ENCODE measurements around the gene PCDHGA6. TPM values are rescaled to one million over a fixed set of nuclear protein-coding genes. Genes with fewer than 3 reads are reported as not detected.
"Not testable (repeated sequence)": the region's sequence is repeated elsewhere in the genome, so short reads cannot be mapped to it uniquely, and the experiment has no call there.

PCDHGA6 gene
- total RNA-seq, 1 experiment from 2014 or later, result 0.07 TPM

- DNase-seq (ENCODE audit: low read depth, low spot score); H2AFZ ChIP-seq (ENCODE audit: low read depth, low read length, poor library complexity, severe bottlenecking); H4K20me1 ChIP-seq (ENCODE audit: insufficient read depth); H3K9ac ChIP-seq (ENCODE audit: low read length); H3K4me2 ChIP-seq (ENCODE audit: low read length); BruUV-seq (replicated peaks); H3K36me3 ChIP-seq (ENCODE audit: control insufficient read depth in 1 of 2, insufficient read depth in 2 of 2, low read length in 2 of 2); POLR2A ChIA-PET; H3K27ac ChIP-seq (ENCODE audit: low read depth, low read length); H3K9me3 ChIP-seq (ENCODE audit: control insufficient read depth in 1 of 2, insufficient read depth in 1 of 2, low read depth in 1 of 2, low read length in 2 of 2); H3K4me1 ChIP-seq (ENCODE audit: control insufficient read depth in 1 of 2, insufficient read depth in 2 of 2, low read length in 2 of 2); H3K27me3 ChIP-seq (ENCODE audit: insufficient read depth, low read length); ATAC-seq; RAD21 ChIA-PET (ENCODE audit: low non-redundant PET in 1 of 2, low total read pairs in 2 of 2, uncharacterized antibody in 2 of 2, unreplicated experiment in 2 of 2); H3K9me2 ChIP-seq (ENCODE audit: insufficient read depth); H3K79me2 ChIP-seq (ENCODE audit: insufficient read depth, low read length); intact Hi-C loops (cut with micrococcal nuclease); H3K4me3 ChIP-seq (replicated peaks in 1 of 2; ENCODE audit: low read depth in 1 of 2, low read length in 2 of 2): not testable (repeated sequence)
- CTCF ChIA-PET, result interaction anchor here (1.3 kb wide), 1 partner anchor 15 kb away, joined by 4 read pairs; the partner anchor contains the start of gene PCDHGA10
Measured at GRCh38 chr5:141397756-141398551, 24.3 kb downstream of the PCDHGA6 start, which contains the start of gene PCDHGB5. Gene PCDHGB5, plus strand, starts transcription at chr5:141397947. Its CDS starts 181 bp downstream, at chr5:141398128.

- Histone ChIP-seq H3K27me3 (ENCODE audit: insufficient read depth, low read length) (no peaks in the 10 kb centered on the region), H2AFZ (ENCODE audit: low read depth, low read length, poor library complexity, severe bottlenecking) (no peak overlapping the region), H4K20me1 (ENCODE audit: insufficient read depth) (no peaks in the 10 kb centered on the region), H3K9me2 (ENCODE audit: insufficient read depth) (no peaks in the 10 kb centered on the region), H3K27ac (ENCODE audit: low read depth, low read length) (no peak overlapping the region), H3K4me2 (ENCODE audit: low read length) (no peak overlapping the region), H3K4me3 (replicated peaks in 1 of 2; ENCODE audit: low read depth in 1 of 2, low read length in 2 of 2) (no peak overlapping the region), H3K4me1 (ENCODE audit: control insufficient read depth in 1 of 2, insufficient read depth in 2 of 2, low read length in 2 of 2) (no peaks in the 10 kb centered on the region), H3K79me2 (ENCODE audit: insufficient read depth, low read length) (no peaks in the 10 kb centered on the region), H3K9ac (ENCODE audit: low read length) (no peak overlapping the region), H3K36me3 (ENCODE audit: control insufficient read depth in 1 of 2, insufficient read depth in 2 of 2, low read length in 2 of 2) (no peaks in the 10 kb centered on the region), H3K9me3 (ENCODE audit: control insufficient read depth in 1 of 2, insufficient read depth in 1 of 2, low read depth in 1 of 2, low read length in 2 of 2) (no peaks in the 10 kb centered on the region; a peak in 1 of 4 replicates)
- intact Hi-C loops (cut with micrococcal nuclease), result no loop called here
- RAD21 ChIA-PET (ENCODE audit: low non-redundant PET in 1 of 2, low total read pairs in 2 of 2, uncharacterized antibody in 2 of 2, unreplicated experiment in 2 of 2), result no interaction called here
- POLR2A ChIA-PET, result no interaction called here
- DNase-seq (ENCODE audit: low read depth, low spot score) (no peak), ATAC-seq (no peak)
- CTCF ChIA-PET, result no interaction called here
- no TSS peak for BruUV-seq (replicated peaks)
- no peak for TF ChIP-seq CEBPB (IDR thresholded peaks at IDR 0.05; ENCODE audit: low read depth)
- no peak for TF ChIP-seq ZFX (IDR thresholded peaks at IDR 0.05)
- TF ChIP-seq ZNF274 (IDR thresholded peaks at IDR 0.05; ENCODE audit: low read depth, low read length), result no peak
- no peak for TF ChIP-seq EZH2phosphoT487 (IDR thresholded peaks at IDR 0.05; ENCODE audit: borderline replicate concordance)
- TF ChIP-seq CTCF (IDR thresholded peaks at IDR 0.05 in 2 of 3, conservative IDR thresholded peaks at IDR 0.05 in 1 of 3; ENCODE audit: borderline replicate concordance in 1 of 3, insufficient read depth in 1 of 3, low read depth in 2 of 3, low read length in 2 of 3), result no peak
- TF ChIP-seq EZH2 (IDR thresholded peaks at IDR 0.05), result no peak
- no peak for TF ChIP-seq POLR2AphosphoS5 (IDR thresholded peaks at IDR 0.05; ENCODE audit: low read depth, low read length)
- no peak for TF ChIP-seq JUND (IDR thresholded peaks at IDR 0.05)
- no peak for TF ChIP-seq POLR2A (IDR thresholded peaks at IDR 0.05; ENCODE audit: borderline replicate concordance, extremely low read depth, insufficient read depth, insufficient read length)
- TF ChIP-seq CBX3 (IDR thresholded peaks at IDR 0.05; ENCODE audit: low read depth), result no peak
- TF ChIP-seq TCF7L2 (IDR thresholded peaks at IDR 0.05; ENCODE audit: borderline replicate concordance, extremely low read depth, insufficient read depth, insufficient read length), result no peak
- no peak for TF ChIP-seq EGR1 (IDR thresholded peaks at IDR 0.05; ENCODE audit: low read depth)
- TF ChIP-seq SIN3A (IDR thresholded peaks at IDR 0.05; ENCODE audit: low read depth), result no peak
- TF ChIP-seq, protein P1, sequence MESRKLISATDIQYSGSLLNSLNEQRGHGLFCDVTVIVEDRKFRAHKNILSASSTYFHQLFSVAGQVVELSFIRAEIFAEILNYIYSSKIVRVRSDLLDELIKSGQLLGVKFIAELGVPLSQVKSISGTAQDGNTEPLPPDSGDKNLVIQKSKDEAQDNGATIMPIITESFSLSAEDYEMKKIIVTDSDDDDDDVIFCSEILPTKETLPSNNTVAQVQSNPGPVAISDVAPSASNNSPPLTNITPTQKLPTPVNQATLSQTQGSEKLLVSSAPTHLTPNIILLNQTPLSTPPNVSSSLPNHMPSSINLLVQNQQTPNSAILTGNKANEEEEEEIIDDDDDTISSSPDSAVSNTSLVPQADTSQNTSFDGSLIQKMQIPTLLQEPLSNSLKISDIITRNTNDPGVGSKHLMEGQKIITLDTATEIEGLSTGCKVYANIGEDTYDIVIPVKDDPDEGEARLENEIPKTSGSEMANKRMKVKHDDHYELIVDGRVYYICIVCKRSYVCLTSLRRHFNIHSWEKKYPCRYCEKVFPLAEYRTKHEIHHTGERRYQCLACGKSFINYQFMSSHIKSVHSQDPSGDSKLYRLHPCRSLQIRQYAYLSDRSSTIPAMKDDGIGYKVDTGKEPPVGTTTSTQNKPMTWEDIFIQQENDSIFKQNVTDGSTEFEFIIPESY (IDR thresholded peaks at IDR 0.05; ENCODE audit: extremely low read depth, insufficient replicate concordance, low read length), result no peak
- TF ChIP-seq FOSL1 (IDR thresholded peaks at IDR 0.05; ENCODE audit: low read depth), result no peak
- no peak for TF ChIP-seq MAX (IDR thresholded peaks at IDR 0.05)
- TF ChIP-seq SRF (IDR thresholded peaks at IDR 0.05; ENCODE audit: low read depth), result no peak
- no peak for TF ChIP-seq SP1 (IDR thresholded peaks at IDR 0.05; ENCODE audit: low read depth)
Measured at GRCh38 chr5:141398608-141399007, 24.9 kb downstream of the PCDHGA6 start.
